Prostate gland (tissue), 2 donors: ENCODE results near the gene RSPRY1.

Experiments used
- POLR2A ChIP-seq: fragments of 450-650 bp; IDR thresholded peaks from one replicate; pipeline ENCODE4 v1.6.1; 2016; ENCODE audit warnings: antibody characterized with exemption, mild to moderate bottlenecking
- POLR2AphosphoS5 ChIP-seq: sonication (generic); formaldehyde crosslinking; IDR thresholded peaks from one replicate; pipeline ENCODE4 v1.6.1; 2017; ENCODE audit warnings: antibody characterized with exemption
- TF ChIP-seq, protein P1 (sequence below), 4 experiments: fragments of 200-600 bp in 2 of 4; fragments of 450-650 bp in 2 of 4; sonication (generic) in 2 of 4; IDR thresholded peaks; 1 replicate in 3 of 4; 2 replicates in 1 of 4; pipeline ENCODE4 v1.5.1; 2016 to 2019; ENCODE audit warnings: antibody characterized with exemption in 4 of 4, mild to moderate bottlenecking in 2 of 4, moderate library complexity in 2 of 4

- TF ChIP-seq, protein P1, sequence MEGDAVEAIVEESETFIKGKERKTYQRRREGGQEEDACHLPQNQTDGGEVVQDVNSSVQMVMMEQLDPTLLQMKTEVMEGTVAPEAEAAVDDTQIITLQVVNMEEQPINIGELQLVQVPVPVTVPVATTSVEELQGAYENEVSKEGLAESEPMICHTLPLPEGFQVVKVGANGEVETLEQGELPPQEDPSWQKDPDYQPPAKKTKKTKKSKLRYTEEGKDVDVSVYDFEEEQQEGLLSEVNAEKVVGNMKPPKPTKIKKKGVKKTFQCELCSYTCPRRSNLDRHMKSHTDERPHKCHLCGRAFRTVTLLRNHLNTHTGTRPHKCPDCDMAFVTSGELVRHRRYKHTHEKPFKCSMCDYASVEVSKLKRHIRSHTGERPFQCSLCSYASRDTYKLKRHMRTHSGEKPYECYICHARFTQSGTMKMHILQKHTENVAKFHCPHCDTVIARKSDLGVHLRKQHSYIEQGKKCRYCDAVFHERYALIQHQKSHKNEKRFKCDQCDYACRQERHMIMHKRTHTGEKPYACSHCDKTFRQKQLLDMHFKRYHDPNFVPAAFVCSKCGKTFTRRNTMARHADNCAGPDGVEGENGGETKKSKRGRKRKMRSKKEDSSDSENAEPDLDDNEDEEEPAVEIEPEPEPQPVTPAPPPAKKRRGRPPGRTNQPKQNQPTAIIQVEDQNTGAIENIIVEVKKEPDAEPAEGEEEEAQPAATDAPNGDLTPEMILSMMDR (IDR thresholded peaks at IDR 0.05), result no peak
- no peak for TF ChIP-seq POLR2A
- no peak for TF ChIP-seq POLR2AphosphoS5
Observed at GRCh38 chr16:57143149-57143921, 42.8 kb upstream of the RSPRY1 start.
